Hematopoietic multipotent progenitor cell (in vitro differentiated cells): ENCODE data around the gene IPPK. TPM values are rescaled to one million over a fixed set of nuclear protein-coding genes. Genes with fewer than 3 reads are reported as not detected.
A peak's percentile ranks its signal among the peaks of the same experiment; 100 is the strongest.
"Not testable (repeated sequence)": the region's sequence is repeated elsewhere in the genome, so short reads cannot be mapped to it uniquely, and the experiment has no call there.

Source experiments
- DNase-seq, 3 donors: peaks; one replicate each; pipeline ENCODE4 v3.0.0-alpha.2; 2011 to 2015; ENCODE audit warnings: low read depth in 2 of 3, low spot score in 2 of 3
- total RNA-seq: library from RNA; depleted of rRNA; stranded (reverse); fragments of >200 nt; gene quantifications from one replicate; pipeline ENCODE4 v1.2.3, GENCODE V29; 2012

The IPPK gene
- total RNA-seq, 1 donor = 10.2 TPM

GRCh38 chr9:92639124-92639523 lies 30.8 kb downstream of the IPPK start:
- DNase-seq = no peak

- DNase-seq = no peak
Observed at GRCh38 chr9:92638621-92639101, 31.3 kb downstream of the IPPK start.

- no peak for DNase-seq
Observed at GRCh38 chr9:92637886-92638620, 31.9 kb downstream of the IPPK start.

GRCh38 chr9:92637326-92637725 lies 32.6 kb downstream of the IPPK start:
- no peak for DNase-seq

DNA sequence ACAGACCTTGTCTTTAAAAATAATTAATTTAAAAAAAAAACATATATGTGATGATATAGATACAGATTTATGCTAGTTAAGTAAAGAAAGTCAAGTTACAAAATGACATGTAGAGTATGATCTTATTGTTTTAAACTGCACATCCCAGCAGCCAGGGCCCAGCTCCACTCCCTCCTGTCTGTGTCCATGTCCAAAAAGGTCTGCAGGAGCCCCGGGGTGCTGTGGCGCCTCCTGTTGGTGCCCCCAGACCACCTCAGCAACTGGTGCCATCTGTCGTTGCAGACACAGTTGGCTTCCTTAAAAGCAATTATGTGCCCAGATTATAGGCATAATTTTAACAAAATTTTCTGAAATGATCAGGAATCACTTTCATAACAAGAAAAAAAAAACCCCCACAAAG lies 33.3 kb downstream of the IPPK start:
- DNase-seq = no peak

DNA sequence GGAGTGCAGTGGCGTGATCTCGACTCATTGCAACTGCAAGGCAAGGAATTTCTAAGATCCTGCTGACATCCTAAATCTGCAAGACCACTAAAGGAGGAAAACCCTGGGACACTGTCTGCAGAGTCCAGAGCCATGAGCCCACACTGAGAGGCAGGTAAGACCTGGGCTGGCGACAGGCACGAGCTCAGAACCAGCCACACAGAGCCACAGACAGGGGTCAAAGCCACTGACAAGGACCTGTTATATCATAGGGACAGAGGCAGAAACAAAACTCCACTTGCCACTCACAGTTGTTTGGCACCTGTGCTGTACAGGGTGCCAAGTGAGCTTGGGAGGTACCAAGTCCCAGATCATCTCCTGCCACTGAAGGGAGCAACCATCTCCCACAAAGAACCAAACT lies 34.2 kb downstream of the IPPK start:
- DNase-seq = no peak

DNA sequence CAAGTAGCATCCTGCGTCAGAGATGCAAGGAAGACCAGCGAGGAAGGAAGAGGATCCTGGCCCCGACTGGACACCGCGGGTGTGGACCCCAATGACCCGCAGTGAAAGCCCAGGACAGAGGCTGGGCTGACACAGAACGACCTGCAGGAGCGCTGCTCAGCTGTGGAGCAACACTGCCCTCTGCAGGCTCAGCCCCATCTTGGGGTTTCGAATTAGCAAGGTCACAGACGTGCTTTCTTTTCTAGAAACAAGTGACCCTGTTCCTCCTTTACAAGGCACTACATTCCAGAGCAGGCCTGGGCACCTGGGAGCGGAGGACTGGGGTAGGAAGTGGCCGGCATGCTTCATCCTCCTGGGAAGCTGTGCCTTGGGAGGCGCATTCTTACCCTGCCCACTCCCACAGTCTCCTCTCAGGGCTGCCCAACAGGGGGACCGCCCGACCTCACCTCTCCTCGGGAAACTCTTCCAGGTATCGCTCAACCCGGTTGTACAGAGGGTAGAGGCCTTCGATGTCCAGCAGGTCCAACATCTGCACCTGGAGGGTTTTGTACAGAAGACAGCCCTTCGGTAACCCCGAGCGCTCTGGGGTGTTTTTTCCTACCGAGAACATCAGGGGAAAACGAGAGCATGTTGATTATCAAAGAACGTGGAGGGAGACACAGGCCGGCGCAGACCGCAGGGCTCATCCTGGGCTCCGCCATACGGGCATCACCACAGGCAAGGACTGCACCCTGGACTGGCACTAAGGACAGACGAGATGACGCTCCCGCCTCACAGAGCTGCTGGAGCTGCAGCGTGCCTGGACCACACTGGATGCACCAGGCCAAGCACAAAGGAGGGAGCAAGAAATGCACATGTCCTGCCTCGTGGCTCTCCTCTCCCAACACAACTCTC lies 35.0 kb downstream of the IPPK start:
- DNase-seq = peak; percentile 13 to 73 (median 71)

DNA sequence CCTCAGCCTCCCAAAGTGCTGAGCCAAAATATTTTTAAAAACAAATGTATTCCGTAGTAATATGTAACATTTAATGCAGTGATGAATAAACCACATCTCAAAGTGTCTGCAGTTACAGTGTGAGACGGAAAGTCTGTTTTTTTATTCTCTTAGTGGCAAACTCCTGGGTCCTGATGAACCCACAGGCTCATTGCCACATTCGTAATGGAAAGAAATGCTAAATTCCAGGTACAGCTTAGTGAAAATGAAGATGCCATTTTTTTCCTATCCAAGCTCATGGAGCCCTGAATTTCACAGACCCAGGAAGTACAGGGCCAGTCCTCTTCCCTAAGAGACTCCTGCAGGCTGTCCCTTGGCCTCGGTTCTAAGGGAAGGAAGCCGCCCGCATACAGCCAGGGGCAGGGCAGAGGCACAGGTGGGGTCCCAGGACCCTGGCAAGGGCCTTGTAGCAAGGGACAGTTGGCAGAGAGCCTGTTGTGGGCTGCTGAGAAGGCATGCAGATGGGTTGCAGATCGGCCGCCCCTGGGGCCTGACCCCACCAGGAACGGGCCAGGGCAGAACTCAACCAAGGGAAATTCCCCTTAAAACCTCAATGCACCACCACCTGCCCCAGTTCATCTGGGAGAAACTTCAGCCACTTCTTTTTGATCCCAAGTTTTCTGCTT lies 36.2 kb downstream of the IPPK start:
- DNase-seq = no peak

- DNase-seq = no peak
Observed at GRCh38 chr9:92632641-92633040, 37.3 kb downstream of the IPPK start.

DNA sequence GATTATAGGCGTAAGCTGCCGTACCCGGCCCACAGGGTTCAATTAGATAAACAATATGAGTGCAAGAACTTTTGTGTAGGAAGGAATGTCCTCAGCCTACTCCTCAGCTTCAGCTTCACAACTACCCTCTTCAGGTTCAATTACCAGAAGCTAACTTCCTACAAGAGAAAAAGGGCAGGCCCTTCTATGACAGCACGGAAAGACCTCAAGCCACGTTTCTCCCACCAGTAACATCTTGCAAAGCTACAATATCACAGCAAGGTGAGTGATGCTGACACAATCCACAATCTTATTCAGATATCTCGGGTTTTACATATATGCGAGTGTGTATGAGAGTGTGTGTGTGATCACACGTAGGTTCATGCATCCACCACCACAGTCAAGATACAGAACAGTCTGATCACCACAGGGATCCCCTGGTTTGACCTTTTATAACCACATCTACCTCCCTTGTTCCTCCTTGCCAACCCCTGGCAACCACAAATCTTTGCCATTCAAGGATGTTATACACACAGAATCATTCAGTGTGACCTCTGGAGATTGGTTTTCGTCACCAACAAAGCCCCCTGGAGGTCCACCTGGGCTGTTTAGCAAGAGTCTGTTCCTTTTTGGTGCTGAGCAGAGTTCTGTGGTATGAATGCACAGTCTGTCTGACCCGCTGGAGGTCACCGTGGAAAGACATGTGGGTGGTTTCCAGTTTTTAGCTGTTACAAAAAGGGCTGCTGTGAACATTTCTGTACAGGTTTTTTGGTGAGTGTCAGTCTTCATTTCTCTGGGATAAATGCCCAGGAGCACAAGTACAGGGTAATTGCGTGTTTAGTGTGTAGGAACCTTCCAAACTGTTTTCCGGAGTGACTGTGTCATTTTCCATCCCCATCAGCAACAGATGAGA lies 38.2 kb downstream of the IPPK start:
- no peak for DNase-seq

DNA sequence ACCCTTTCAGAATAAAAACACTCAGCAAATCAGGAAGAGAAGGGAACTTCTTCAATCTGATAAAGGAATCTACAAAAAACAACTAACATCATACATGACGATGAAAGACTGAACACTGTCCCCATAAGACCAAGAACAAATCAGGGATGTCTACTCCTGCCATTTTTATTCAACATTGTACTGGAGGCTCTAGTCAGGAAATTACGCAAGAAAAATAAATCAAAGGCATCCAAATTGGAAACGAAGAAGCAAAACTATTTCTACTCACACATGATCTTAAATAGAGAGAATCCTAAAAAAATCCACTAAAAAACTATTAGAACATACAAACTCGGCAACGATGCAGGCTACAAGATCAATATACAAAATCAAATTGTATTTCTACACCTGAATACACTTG lies 42.3 kb downstream of the IPPK start:
- no peak for DNase-seq

GRCh38 chr9:92626484-92626883 lies 43.4 kb downstream of the IPPK start:
- no peak for DNase-seq

- not testable (repeated sequence) for DNase-seq
Observed at GRCh38 chr9:92623936-92624335, 46.0 kb downstream of the IPPK start.

DNA sequence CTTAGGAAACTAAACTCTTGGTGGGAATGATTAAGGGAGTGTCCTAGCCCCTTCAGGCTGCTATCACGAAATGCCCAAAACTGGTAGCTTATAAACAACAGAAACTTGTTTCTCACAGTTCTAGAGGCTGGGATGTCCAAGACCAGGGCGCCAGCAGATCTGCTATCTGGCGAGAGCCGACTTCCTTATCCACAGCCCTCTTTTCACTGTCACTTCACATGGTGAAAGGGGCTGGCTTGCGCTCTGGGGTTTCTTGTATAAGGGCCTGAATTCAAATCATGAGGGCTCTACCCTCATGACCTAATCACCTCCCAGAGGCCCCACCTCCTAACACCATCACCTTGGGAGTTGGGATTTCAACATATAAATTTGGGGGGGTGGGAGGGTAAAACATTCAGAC lies 49.1 kb downstream of the IPPK start:
- DNase-seq = no peak

DNA sequence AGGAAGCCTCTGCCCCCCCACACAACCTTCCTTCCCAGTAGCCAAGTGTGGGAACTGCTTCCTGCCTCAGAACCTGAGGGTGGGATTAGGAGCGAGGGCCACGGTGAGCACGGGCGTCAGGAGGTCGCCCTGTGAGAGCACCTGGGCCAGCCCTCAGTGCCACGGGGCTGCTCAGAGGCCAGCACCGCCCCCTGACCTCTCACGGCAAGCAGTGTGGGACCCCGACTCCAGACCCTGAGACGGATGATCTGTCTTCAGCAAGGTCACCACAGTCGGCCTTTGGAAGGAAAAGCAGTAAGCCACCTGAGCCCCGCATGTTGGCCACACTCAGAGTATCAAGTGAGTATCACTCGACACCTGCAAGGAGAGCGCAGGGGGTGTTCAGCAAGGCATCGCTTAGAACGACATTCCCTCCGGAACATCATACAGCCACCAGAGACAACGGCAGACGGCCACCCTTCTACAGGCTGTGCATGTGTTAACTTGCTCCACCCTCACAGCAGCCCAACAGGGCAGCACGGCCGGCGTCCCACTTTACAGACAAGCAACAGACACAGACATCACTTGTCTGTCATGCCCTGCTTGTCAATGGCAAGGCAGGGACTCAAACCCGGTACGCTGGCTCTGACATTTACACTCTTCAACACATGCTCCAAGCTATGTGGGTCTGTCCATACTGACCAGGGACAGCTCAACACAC lies 50.2 kb downstream of the IPPK start:
- no peak for DNase-seq

DNA sequence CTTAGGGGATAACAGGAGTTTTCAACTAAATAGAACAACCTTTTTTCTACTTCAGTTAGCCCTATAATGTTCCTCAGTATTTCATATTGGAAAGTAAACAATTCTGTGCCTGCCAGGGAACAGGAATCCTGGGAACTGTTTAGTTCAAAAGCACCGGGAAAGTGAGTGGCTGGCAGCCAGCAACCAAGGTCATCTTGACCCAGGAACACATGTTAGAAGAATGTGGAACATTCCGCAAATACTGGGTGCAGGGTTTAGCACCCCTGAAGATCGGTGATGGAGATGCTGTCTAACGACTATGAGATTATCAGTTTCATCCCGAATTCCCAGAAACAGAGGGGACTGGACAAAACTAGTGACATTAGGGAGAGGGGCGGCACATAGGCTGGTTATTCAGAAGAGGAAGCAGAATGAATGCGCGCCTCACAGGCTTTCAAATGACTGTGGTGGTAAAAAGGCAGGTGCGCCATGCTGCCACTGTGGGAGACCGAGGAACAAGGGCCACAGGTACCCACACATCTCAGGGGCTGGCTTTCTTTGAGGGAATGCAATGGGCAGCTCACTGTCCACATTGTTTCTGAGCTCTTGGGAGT lies 51.2 kb downstream of the IPPK start:
- no peak for DNase-seq

DNA sequence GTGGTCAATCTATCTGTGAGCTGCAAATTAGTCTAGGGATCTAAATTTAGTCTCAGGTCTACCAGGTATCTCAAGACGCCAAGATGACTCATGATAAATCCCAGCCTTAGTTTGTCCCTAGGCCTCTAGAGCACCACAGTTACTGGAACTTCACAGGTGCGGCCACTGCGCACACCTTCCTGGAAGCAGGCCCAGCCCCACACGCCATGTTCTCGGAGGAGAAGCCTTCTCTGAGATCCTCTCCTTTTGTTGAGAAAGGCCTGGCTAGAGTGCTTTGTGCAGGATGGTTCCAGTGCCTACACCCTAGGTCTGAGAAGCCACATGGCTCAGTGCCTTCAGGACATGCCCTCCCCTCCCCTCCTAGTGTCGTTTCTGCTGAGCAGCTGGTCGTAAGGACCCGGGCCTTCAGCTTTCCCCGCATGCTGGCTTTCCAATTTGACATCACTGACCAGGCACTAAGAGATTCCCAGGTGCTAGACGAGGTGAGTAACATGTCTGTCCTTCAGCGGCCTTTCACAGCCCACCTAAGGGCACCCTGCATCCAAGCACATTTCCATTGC lies 51.9 kb downstream of the IPPK start:
- DNase-seq = no peak

DNA sequence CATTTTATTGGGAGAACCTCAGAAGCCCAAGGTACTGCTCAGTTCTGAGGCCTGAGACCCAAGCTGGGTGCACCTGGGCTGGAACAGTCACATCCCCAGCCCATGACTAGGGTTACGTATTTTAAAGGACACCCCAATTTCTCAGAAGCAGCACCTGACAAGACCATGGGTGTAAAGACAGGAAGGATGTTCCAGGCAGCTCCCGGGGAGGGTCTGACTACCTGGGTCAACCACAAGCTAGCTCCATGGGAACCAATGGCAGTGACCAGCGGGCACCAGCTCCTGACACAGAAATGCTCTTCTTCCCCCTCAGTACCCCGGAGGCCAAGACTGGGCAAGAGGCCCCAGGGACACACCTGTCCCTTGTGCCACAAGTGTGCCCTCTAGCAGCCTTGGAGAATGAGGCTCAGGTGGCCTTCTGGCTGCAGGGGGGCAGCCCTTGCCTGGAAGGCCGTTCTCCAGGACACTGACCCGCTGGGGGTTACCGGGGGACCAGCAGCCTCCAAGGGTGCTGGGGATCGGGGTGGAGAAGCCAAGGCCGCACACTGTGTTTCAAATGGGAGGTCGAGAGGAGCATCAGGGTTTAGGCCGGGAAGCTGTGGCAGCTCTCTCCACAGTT lies 52.6 kb downstream of the IPPK start:
- DNase-seq = no peak
